Vagina (tissue), 2 donors: ENCODE data around the gene DNAJC7.

Source experiments
- CTCF ChIP-seq, 3 experiments: fragments of 450-650 bp in 2 of 3; fragments of 200-600 bp in 1 of 3; sonication (generic) in 1 of 3; IDR thresholded peaks; one replicate each; pipeline ENCODE4 v1.5.1; 2017 to 2019; ENCODE audit warnings: antibody characterized with exemption in 3 of 3, mild to moderate bottlenecking in 2 of 3, moderate library complexity in 2 of 3
- POLR2A ChIP-seq, 2 donors: fragments of 450-650 bp; IDR thresholded peaks; one replicate each; pipeline ENCODE4 v1.6.1; 2017; ENCODE audit warnings: antibody characterized with exemption in 2 of 2, mild to moderate bottlenecking in 2 of 2, moderate library complexity in 2 of 2

- TF ChIP-seq POLR2A (IDR thresholded peaks at IDR 0.05) (no peak), CTCF (IDR thresholded peaks at IDR 0.05) (no peak)
These were observed 24.4 kb upstream of the DNAJC7 start for GRCh38 chr17:42041619-42042018.
